ENCODE measurements around the gene FADS1.

FADS1 gene

GRCh38 chr11:61775606-61776554 lies 40.9 kb downstream of the FADS1 start:
- DNase-seq: no peak

- DNase-seq: no peak
These were observed 41.7 kb downstream of the FADS1 start for GRCh38 chr11:61775106-61775505.

GRCh38 chr11:61774411-61774810 lies 42.4 kb downstream of the FADS1 start:
- no peak for DNase-seq

- DNase-seq: no peak
These were observed 43.0 kb downstream of the FADS1 start for GRCh38 chr11:61773809-61774208.

- no peak for DNase-seq
These were observed 43.4 kb downstream of the FADS1 start for GRCh38 chr11:61773356-61773755.

- DNase-seq: no peak
These were observed 44.8 kb downstream of the FADS1 start for GRCh38 chr11:61771985-61772455.

- no peak for DNase-seq
These were observed 45.5 kb downstream of the FADS1 start for GRCh38 chr11:61771195-61771894.

- DNase-seq: no peak
These were observed 46.7 kb downstream of the FADS1 start for GRCh38 chr11:61769946-61770683.

GRCh38 chr11:61769169-61769920 lies 47.5 kb downstream of the FADS1 start:
- no peak for DNase-seq

- DNase-seq: no peak
These were observed 48.3 kb downstream of the FADS1 start for GRCh38 chr11:61768376-61769076.

GRCh38 chr11:61766353-61766841 lies 50.4 kb downstream of the FADS1 start:
- DNase-seq: no peak

- DNase-seq: no peak
These were observed 51.1 kb downstream of the FADS1 start for GRCh38 chr11:61765550-61766253.

- DNase-seq: no peak
These were observed 52.1 kb downstream of the FADS1 start for GRCh38 chr11:61764606-61765260.

- DNase-seq: no peak
These were observed 52.7 kb downstream of the FADS1 start for GRCh38 chr11:61763930-61764605.

GRCh38 chr11:61762798-61763197 lies 54.0 kb downstream of the FADS1 start:
- DNase-seq: no peak

- DNase-seq: no peak
These were observed 54.6 kb downstream of the FADS1 start for GRCh38 chr11:61762223-61762615.

- no peak for DNase-seq
These were observed 55.2 kb downstream of the FADS1 start for GRCh38 chr11:61761440-61762222.

GRCh38 chr11:61760946-61761345 lies 55.9 kb downstream of the FADS1 start:
- DNase-seq: no peak

Measured in activated naive CD4-positive, alpha-beta T cell treated with anti-CD3 and anti-CD28 coated beads, Interleukin-2, amount 50 U/mL, for 16 hours (primary cell).